Esophagus muscularis mucosa (tissue), 4 donors: ENCODE results near the gene FOXN1. TPM values are rescaled to one million over a fixed set of nuclear protein-coding genes. Genes with fewer than 3 reads are reported as not detected.
"Not testable (repeated sequence)": the region's sequence is repeated elsewhere in the genome, so short reads cannot be mapped to it uniquely, and the experiment has no call there.

Experiments
- DNase-seq: peaks from one replicate; pipeline ENCODE4 v3.0.0-alpha.2; 2017; ENCODE audit errors: extremely low spot score
- H3K27ac ChIP-seq, 4 donors: fragments of 200-600 bp; sonication (generic); replicated peaks in 1 of 4; 1 replicate in 3 of 4; 2 replicates in 1 of 4; pipeline ENCODE4 v1.5.1; 2016 to 2019; ENCODE audit warnings: mild to moderate bottlenecking in 1 of 4
- H3K27me3 ChIP-seq, 4 donors: fragments of 200-600 bp; sonication (generic); one replicate each; pipeline versions ENCODE4 v1.5.1 to v1.6.0; 2016 to 2019
- H3K36me3 ChIP-seq, 4 donors: fragments of 200-600 bp; sonication (generic); one replicate each; pipeline ENCODE4 v1.5.1; 2016 to 2019
- H3K4me1 ChIP-seq, 4 donors: fragments of 200-600 bp; sonication (generic); one replicate each; pipeline ENCODE4 v1.5.1; 2016 to 2019
- H3K4me3 ChIP-seq, 4 donors: fragments of 200-600 bp; sonication (generic); 1 replicate in 2 of 4; 2 replicates in 2 of 4; pipeline ENCODE4 v1.5.1; 2016 to 2019; ENCODE audit warnings: mild to moderate bottlenecking in 4 of 4, moderate library complexity in 1 of 4
- H3K9me3 ChIP-seq, 4 donors: fragments of 200-600 bp; sonication (generic); 1 replicate in 3 of 4; 2 replicates in 1 of 4; pipeline ENCODE4 v1.5.1; 2016 to 2019
- EP300 ChIP-seq: sonication (generic); formaldehyde crosslinking; IDR thresholded peaks from one replicate; pipeline ENCODE4 v1.6.1; 2017; ENCODE audit warnings: antibody characterized with exemption
- POLR2A ChIP-seq: fragments of 450-650 bp; IDR thresholded peaks from one replicate; pipeline ENCODE4 v1.6.1; 2017; ENCODE audit warnings: antibody characterized with exemption, moderate library complexity, mild to moderate bottlenecking, low read depth
- POLR2AphosphoS5 ChIP-seq, 2 donors: sonication (generic); formaldehyde crosslinking; IDR thresholded peaks; one replicate each; pipeline ENCODE4 v1.6.1; 2017; ENCODE audit warnings: antibody characterized with exemption in 2 of 2
- WGBS: methylation state at CpG from one replicate; pipeline ENCODE4 v1.1.5; 2018; 5-methylcytosine and 5-hydroxymethylcytosine counted together
- intact Hi-C: fragments of 100-400 bp; cut with DNase I; formaldehyde crosslinking; loops from one replicate; pipeline ENCODE4 v1.15.1; 2023
- total RNA-seq, 4 donors: library from RNA; depleted of rRNA; stranded (reverse); fragments of >200 nt; gene quantifications; one replicate each; pipeline versions ENCODE4 v1.1.0 to v1.2.1, GENCODE V29; 2016
- TF ChIP-seq, protein P1 (sequence below), 3 experiments: fragments of 200-600 bp in 2 of 3; fragments of 450-650 bp in 1 of 3; sonication (generic) in 2 of 3; IDR thresholded peaks; one replicate each; pipeline ENCODE4 v1.5.1; 2017 to 2019; ENCODE audit warnings: antibody characterized with exemption in 3 of 3, mild to moderate bottlenecking in 2 of 3, moderate library complexity in 1 of 3

The FOXN1 gene
- not detected for total RNA-seq

GRCh38 chr17:28505986-28506665 is at the start of gene FOXN1:
Gene FOXN1, plus strand, starts transcription at chr17:28506348. Its CDS starts 17,622 bp downstream, at chr17:28523970.
- Histone ChIP-seq H3K4me3 (no peak within 1 kb of the TSS), H3K4me1 (peaks cover 0 to 6% (median 2%) of the 10 kb centered on the region in 4 donors), H3K36me3 (no peaks in the 10 kb centered on the region), H3K27ac (no peak within 1 kb of the TSS), H3K27me3 (peaks cover 0 to 61% (median 2%) of the 10 kb centered on the region in 4 donors), H3K9me3 (no peaks in the 10 kb centered on the region)
- no peak for TF ChIP-seq POLR2A
- TF ChIP-seq EP300 = no peak
- TF ChIP-seq, protein P1, sequence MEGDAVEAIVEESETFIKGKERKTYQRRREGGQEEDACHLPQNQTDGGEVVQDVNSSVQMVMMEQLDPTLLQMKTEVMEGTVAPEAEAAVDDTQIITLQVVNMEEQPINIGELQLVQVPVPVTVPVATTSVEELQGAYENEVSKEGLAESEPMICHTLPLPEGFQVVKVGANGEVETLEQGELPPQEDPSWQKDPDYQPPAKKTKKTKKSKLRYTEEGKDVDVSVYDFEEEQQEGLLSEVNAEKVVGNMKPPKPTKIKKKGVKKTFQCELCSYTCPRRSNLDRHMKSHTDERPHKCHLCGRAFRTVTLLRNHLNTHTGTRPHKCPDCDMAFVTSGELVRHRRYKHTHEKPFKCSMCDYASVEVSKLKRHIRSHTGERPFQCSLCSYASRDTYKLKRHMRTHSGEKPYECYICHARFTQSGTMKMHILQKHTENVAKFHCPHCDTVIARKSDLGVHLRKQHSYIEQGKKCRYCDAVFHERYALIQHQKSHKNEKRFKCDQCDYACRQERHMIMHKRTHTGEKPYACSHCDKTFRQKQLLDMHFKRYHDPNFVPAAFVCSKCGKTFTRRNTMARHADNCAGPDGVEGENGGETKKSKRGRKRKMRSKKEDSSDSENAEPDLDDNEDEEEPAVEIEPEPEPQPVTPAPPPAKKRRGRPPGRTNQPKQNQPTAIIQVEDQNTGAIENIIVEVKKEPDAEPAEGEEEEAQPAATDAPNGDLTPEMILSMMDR (IDR thresholded peaks at IDR 0.05) = no peak
- TF ChIP-seq POLR2AphosphoS5 (IDR thresholded peaks at IDR 0.05) = no peak
- no peak for DNase-seq
- intact Hi-C loops = no loop called here
- 78% methylated on average over 19 of the region's 28 CpGs for WGBS

DNA sequence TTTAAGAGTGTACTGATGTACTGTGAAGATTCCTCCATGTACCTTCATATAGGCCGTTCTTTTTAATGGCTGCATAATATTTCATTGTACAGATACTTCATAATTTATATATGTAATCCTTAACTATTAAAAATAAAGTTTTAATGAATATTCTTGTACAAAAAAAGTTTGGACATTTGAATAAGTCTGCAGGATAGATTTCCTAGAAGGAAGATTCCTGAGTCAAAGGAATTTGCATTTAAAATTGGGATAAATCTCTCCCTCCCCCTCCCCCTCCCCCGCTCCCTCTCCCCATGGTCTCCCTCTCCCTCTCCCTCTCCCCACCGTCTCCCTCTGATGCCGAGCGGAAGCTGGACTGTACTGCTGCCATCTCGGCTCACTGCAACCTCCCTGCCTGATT is 48.3 kb upstream of the FOXN1 start:
- no peaks in the 10 kb centered on the region for H3K36me3 ChIP-seq
- H3K4me3 ChIP-seq = no peak overlapping the region
- DNase-seq = no peak
- intact Hi-C loops = no loop called here
- no peaks in the 10 kb centered on the region for H3K4me1 ChIP-seq
- H3K27me3 ChIP-seq = peaks cover 0 to 6% (median 0%) of the 10 kb centered on the region in 4 donors
- H3K9me3 ChIP-seq = no peaks in the 10 kb centered on the region
- no peak overlapping the region for H3K27ac ChIP-seq
- 94% methylated on average over 6 of the region's 6 CpGs for WGBS
- TF ChIP-seq POLR2AphosphoS5 (IDR thresholded peaks at IDR 0.05) (no peak), EP300 (no peak)

DNA sequence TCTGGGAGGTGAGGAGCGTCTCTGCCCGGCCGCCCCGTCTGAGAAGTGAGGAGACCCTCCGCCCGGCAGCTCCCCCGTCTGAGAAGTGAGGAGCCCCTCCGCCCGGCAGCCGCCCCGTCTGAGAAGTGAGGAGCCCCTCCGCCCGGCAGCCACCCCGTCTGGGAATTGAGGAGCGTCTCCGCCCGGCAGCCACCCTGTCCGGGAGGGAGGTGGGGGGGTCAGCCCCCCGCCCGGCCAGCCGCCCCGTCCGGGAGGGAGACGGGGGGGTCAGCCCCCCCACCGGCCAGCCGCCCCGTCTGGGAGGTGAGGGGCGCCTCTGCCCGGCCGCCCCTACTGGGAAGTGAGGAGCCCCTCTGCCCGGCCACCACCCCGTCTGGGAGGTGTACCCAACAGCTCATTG is 47.3 kb upstream of the FOXN1 start:
- H3K27ac ChIP-seq, H3K36me3 ChIP-seq, H3K4me1 ChIP-seq, H3K9me3 ChIP-seq, DNase-seq, H3K4me3 ChIP-seq, intact Hi-C loops: not testable (repeated sequence)
- peaks cover 0 to 16% (median 0%) of the 10 kb centered on the region in 4 donors for H3K27me3 ChIP-seq
- WGBS = 100% methylated on average over 4 of the region's 32 CpGs

DNA sequence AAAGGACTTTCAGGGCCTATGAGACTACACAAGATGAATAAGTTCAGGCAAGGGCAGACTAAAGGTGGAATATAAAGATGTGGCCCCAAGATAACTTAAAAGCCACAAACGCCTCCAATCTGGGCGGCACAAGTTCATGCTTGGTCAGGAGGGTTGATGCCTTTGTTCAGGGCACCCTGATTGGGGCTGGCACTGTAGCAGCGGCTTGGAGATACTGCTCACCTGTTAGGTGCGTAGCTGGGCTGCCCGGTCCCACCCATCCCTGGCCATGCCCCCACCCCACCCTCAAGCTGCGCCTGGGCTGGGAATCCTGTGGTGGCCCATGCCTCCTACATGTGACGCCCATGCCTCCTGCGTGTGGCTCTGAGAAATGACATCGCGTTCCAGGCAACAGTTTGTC is 45.2 kb upstream of the FOXN1 start:
- DNase-seq = peak; percentile 57
- 83% methylated on average over 5 of the region's 10 CpGs for WGBS
- H3K4me3 ChIP-seq = no peak overlapping the region

GRCh38 chr17:28466001-28466400 is 40.1 kb upstream of the FOXN1 start:
- WGBS = 67% methylated on average over 9 of the region's 9 CpGs
- peaks cover 0 to 69% (median 3%) of the 10 kb centered on the region in 4 donors for H3K27me3 ChIP-seq
- no peaks in the 10 kb centered on the region for H3K36me3 ChIP-seq
- no peaks in the 10 kb centered on the region for H3K9me3 ChIP-seq
- intact Hi-C loops = no loop called here
- DNase-seq = no peak
- TF ChIP-seq POLR2A (no peak), POLR2AphosphoS5 (IDR thresholded peaks at IDR 0.05) (no peak), EP300 (no peak)
- TF ChIP-seq, protein P1 (IDR thresholded peaks at IDR 0.05) = no peak
- H3K27ac ChIP-seq = no peak overlapping the region
- no peak overlapping the region for H3K4me3 ChIP-seq
- no peaks in the 10 kb centered on the region for H3K4me1 ChIP-seq

More for the DNA sequence above, 45.2 kb upstream of the FOXN1 start:
- intact Hi-C loops = no loop called here
- Histone ChIP-seq H3K9me3 (no peaks in the 10 kb centered on the region), H3K4me1 (no peaks in the 10 kb centered on the region), H3K27ac (no peak overlapping the region), H3K27me3 (peaks cover 0 to 36% (median 3%) of the 10 kb centered on the region in 4 donors), H3K36me3 (no peaks in the 10 kb centered on the region)
- TF ChIP-seq, protein P1 (IDR thresholded peaks at IDR 0.05) = no peak
- no peak for TF ChIP-seq POLR2AphosphoS5 (IDR thresholded peaks at IDR 0.05)
- no peak for TF ChIP-seq POLR2A
- no peak for TF ChIP-seq EP300
